CD4-positive, alpha-beta memory T cell (primary cell): ENCODE measurements around the gene PTPRN. TPM values are rescaled to one million over a fixed set of nuclear protein-coding genes. Genes with fewer than 3 reads are reported as not detected.

Experiments
- CTCF ChIA-PET: fragments of 350-600 bp; sonication (Branson Sonifier 250); formaldehyde crosslinking; loops from one replicate; lab custom pipeline; 2021; ENCODE audit warnings: inconsistent platforms; ENCODE audit not compliant: partially characterized antibody; lab: Charles Lee
- POLR2A ChIA-PET: fragments of 350-600 bp; sonication (Branson Sonifier 250); formaldehyde crosslinking; loops from one replicate; lab custom pipeline; 2021; ENCODE audit not compliant: partially characterized antibody; lab: Charles Lee
- DNase-seq, 5 donors: peaks; one replicate each; pipeline versions ENCODE4 v3.0.0 to v3.0.0-alpha.2; 2020 to 2022; ENCODE audit warnings: mixed read lengths in 1 of 5
- H3K27ac ChIP-seq: one replicate; pipeline ENCODE4 v1.7.0; 2013; ENCODE audit warnings: low read depth, low read length
- H3K27me3 ChIP-seq: 2 replicates; pipeline ENCODE4 v1.7.0; 2013; ENCODE audit warnings: mild to moderate bottlenecking, low read length, moderate library complexity; ENCODE audit not compliant: insufficient read depth
- H3K36me3 ChIP-seq: 2 replicates; pipeline ENCODE4 v1.7.0; 2013; ENCODE audit warnings: mild to moderate bottlenecking, low read length, moderate library complexity; ENCODE audit not compliant: insufficient read depth
- H3K4me1 ChIP-seq: 2 replicates; pipeline ENCODE4 v1.7.0; 2013; ENCODE audit warnings: mild to moderate bottlenecking, low read length, moderate library complexity; ENCODE audit not compliant: insufficient read depth
- H3K4me3 ChIP-seq, 2 donors: one replicate each; pipeline ENCODE4 v1.7.0; 2013; ENCODE audit warnings: low read length in 2 of 2, mild to moderate bottlenecking in 1 of 2
- H3K9me3 ChIP-seq, 2 donors: one replicate each; pipeline ENCODE4 v1.7.0; 2013; ENCODE audit warnings: low read length in 2 of 2, control low read depth in 1 of 2; ENCODE audit not compliant: control insufficient read depth in 1 of 2
- H3K27ac Mint-ChIP-seq, 7 donors: one replicate each; pipeline ENCODE4 v1.8.0; 2020 to 2021; ENCODE audit warnings: mixed read lengths in 7 of 7, mild to moderate bottlenecking in 6 of 7, inconsistent platforms in 3 of 7, moderate library complexity in 3 of 7
- H3K27me3 Mint-ChIP-seq, 2 donors: one replicate each; pipeline ENCODE4 v1.8.0; 2020 to 2021; ENCODE audit warnings: mixed read lengths in 2 of 2
- H3K36me3 Mint-ChIP-seq, 2 donors: one replicate each; pipeline ENCODE4 v1.8.0; 2020 to 2021; ENCODE audit warnings: mixed read lengths in 2 of 2, inconsistent platforms in 1 of 2, mild to moderate bottlenecking in 1 of 2
- H3K4me1 Mint-ChIP-seq, 4 donors: one replicate each; pipeline ENCODE4 v1.8.0; 2020 to 2021; ENCODE audit warnings: mixed read lengths in 4 of 4, mild to moderate bottlenecking in 1 of 4
- H3K4me3 Mint-ChIP-seq, 8 donors: one replicate each; pipeline ENCODE4 v1.8.0; 2020 to 2021; ENCODE audit warnings: mixed read lengths in 8 of 8, mild to moderate bottlenecking in 7 of 8, moderate library complexity in 6 of 8, inconsistent platforms in 3 of 8
- H3K9me3 Mint-ChIP-seq, 8 donors: one replicate each; pipeline ENCODE4 v1.8.0; 2020 to 2021; ENCODE audit warnings: mixed read lengths in 8 of 8, mild to moderate bottlenecking in 5 of 8, inconsistent platforms in 3 of 8, moderate library complexity in 1 of 8
- intact Hi-C: fragments of 100-400 bp; cut with micrococcal nuclease; formaldehyde crosslinking; loops from one replicate; pipeline ENCODE4 v1.15.1; 2023
- polyA plus RNA-seq, 2 donors: library from polyadenylated mRNA; unstranded; fragments of 300-500 nt; fragmentation: Illumina TruSeq; gene quantifications; one replicate each; pipeline ENCODE4 v1.2.3, GENCODE V29; 2021
- total RNA-seq, 2 experiments: library from RNA; stranded (reverse); gene quantifications; one replicate each; pipeline ENCODE4 v1.2.3, GENCODE V29; 2021

The PTPRN gene
- total and polyA plus RNA-seq, 4 experiments from 2014 or later, result 0.31 TPM; not detected in 3

DNA sequence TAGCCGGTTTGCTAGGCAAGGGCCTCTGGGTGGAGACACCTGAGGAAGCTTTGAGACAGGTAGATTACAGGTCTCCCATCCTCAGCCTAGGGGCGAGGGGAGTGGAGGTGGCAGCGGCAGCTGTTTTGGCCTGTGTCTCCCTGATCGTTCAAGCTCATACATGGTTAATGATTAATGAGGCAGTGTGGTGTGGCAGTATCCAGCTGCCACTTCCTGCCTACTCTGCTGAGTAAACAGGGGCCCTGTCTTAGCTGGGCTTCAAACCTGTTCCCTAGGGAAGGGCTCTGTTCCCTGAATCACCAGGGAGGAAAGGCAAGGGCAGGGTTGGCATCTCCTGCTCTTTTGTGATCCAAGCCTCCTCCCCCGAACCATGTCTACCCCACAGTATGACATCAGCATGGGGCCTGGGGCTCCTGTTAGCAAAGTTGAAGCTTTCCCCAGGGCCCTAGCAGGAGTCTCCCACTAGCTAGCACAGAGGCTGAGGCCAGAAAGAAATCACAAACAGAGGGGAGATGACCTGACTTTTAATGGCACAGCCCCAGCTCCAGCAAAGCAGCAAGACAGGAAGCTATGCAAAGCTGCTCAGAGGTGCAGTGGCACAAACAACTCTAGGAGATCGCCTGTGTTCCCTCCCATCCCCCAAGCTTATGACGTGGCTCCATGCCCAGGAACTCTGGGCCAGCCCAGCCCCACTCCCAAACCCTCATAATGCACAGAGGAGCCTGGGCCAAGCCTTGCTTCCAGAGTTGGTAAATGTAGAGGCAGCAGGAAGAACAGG, 59.8 kb downstream of the PTPRN start:
- peak; percentile 55 to 65 (median 61) for DNase-seq
- Histone ChIP-seq H3K9me3 (no peaks in the 10 kb centered on the region), H3K36me3 (peaks cover 22% of the 10 kb centered on the region), H3K4me3 (peak overlapping the region; percentile 26 to 65), H3K27ac (peak overlapping the region; percentile 87), H3K4me1 (peaks cover 76% of the 10 kb centered on the region), H3K27me3 (no peaks in the 10 kb centered on the region)
- intact Hi-C loops, result no loop called here
- H3K27ac Mint-ChIP-seq, result peak overlapping the region; percentile 93 to 99 (median 96)
- ChIA-PET POLR2A (interaction anchor here (0.6 to 12.0 kb wide), 22 partner anchors 9 to 963 kb away, joined by 3 to 684 read pairs (median 8); partner anchors contain the start of genes ABCB6, ANKZF1, ATG9A and BCS1L), CTCF (interaction anchor here (0.7 to 12.8 kb wide), 15 partner anchors 9 to 90 kb away, joined by 3 to 150 read pairs (median 7); partner anchors contain the start of genes ANKZF1, ATG9A, DNAJB2 and SLC23A3)
- H3K27me3 Mint-ChIP-seq, result no peaks in the 10 kb centered on the region
- H3K4me3 Mint-ChIP-seq, result peak overlapping the region; percentile 85 to 99 (median 94)
- peaks cover 53 to 91% (median 69%) of the 10 kb centered on the region in 4 donors for H3K4me1 Mint-ChIP-seq
- peaks cover 45 to 63% of the 10 kb centered on the region in 2 donors for H3K36me3 Mint-ChIP-seq
- peaks cover 0 to 1% (median 0%) of the 10 kb centered on the region in 8 donors for H3K9me3 Mint-ChIP-seq

- intact Hi-C loops, result no loop called here
- H3K36me3 Mint-ChIP-seq, result peaks cover 45 to 63% of the 10 kb centered on the region in 2 donors
- Histone ChIP-seq H3K27ac (peak overlapping the region; percentile 87), H3K4me1 (peaks cover 80% of the 10 kb centered on the region), H3K27me3 (no peaks in the 10 kb centered on the region), H3K9me3 (no peaks in the 10 kb centered on the region), H3K36me3 (peaks cover 22% of the 10 kb centered on the region), H3K4me3 (peak overlapping the region; percentile 26 to 65)
- ChIA-PET POLR2A (interaction anchor here (1.0 to 12.0 kb wide), 18 partner anchors 9 to 590 kb away, joined by 3 to 684 read pairs (median 14); partner anchors contain the start of genes ABCB6, ANKZF1, ATG9A and BCS1L), CTCF (interaction anchor here (1.0 to 12.8 kb wide), 13 partner anchors 9 to 90 kb away, joined by 3 to 150 read pairs (median 8); partner anchors contain the start of genes ANKZF1, ATG9A, DNAJB2 and SLC23A3)
- no peak for DNase-seq
- peaks cover 0 to 1% (median 0%) of the 10 kb centered on the region in 8 donors for H3K9me3 Mint-ChIP-seq
- H3K27me3 Mint-ChIP-seq, result no peaks in the 10 kb centered on the region
- H3K27ac Mint-ChIP-seq, result peak overlapping the region; percentile 93 to 99 (median 96)
- peaks cover 56 to 94% (median 71%) of the 10 kb centered on the region in 4 donors for H3K4me1 Mint-ChIP-seq
- peak overlapping the region; percentile 85 to 99 (median 94) for H3K4me3 Mint-ChIP-seq
Measured at GRCh38 chr2:219248845-219249202, 60.4 kb downstream of the PTPRN start.

DNA sequence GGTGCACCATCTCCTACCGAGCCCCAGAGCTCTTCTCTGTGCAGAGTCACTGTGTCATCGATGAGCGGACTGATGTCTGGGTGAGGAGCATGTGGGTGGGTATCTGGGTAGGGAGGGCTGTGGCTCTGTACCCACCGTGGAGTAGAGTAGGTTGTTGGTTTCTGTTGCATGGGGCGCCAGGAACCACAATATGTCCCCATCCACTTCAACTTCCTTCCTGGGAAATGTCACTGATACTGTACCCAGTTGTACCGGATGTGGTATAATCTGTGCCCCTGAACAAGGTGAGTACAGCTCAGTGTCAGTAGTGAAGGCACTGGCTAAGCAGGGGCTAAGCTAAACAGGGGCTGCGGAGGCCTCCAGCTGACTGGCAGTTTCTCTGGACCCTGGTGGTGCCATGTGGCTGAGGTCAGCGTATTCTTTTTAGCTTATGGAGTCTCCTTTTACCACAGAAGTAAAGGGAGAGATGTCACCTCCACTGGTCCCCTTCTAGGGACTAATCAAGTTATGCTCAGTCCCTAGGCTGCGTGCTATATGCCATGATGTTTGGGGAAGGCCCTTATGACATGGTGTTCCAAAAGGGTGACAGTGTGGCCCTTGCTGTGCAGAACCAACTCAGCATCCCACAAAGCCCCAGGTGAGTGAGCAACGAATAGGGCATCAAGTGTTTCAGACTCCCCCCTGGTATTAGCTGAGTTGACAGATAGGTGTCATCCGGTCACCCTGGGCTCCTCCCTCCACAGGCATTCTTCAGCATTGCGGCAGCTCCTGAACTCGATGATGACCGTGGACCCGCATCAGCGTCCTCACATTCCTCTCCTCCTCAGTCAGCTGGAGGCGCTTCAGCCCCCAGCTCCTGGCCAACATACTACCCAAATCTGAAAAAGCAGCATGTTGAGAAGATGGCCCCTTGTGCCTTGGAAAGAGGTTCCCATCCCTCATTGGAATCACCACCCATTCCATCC, 61.2 kb downstream of the PTPRN start:
- intact Hi-C loops, result no loop called here
- POLR2A ChIA-PET, result interaction anchor here (1.1 to 12.0 kb wide), 15 partner anchors 16 to 842 kb away, joined by 3 to 684 read pairs (median 17); partner anchors contain the start of genes ABCB6, ANKZF1, ATG9A and CNPPD1
- Histone ChIP-seq H3K4me3 (peak overlapping the region; percentile 26 to 65), H3K27ac (peak overlapping the region; percentile 87), H3K4me1 (peaks cover 80% of the 10 kb centered on the region), H3K36me3 (peaks cover 22% of the 10 kb centered on the region), H3K9me3 (no peaks in the 10 kb centered on the region), H3K27me3 (no peaks in the 10 kb centered on the region)
- peak; percentile 80 to 90 (median 85) for DNase-seq
- CTCF ChIA-PET, result interaction anchor here (1.4 to 12.8 kb wide), 8 partner anchors 10 to 77 kb away, joined by 3 to 150 read pairs (median 9); partner anchors contain the start of genes DNAJB2 and SLC23A3
- H3K4me3 Mint-ChIP-seq, result peak overlapping the region; percentile 83 to 99 (median 88)
- H3K36me3 Mint-ChIP-seq, result peaks cover 45 to 56% of the 10 kb centered on the region in 2 donors
- H3K9me3 Mint-ChIP-seq, result peaks cover 0 to 1% (median 0%) of the 10 kb centered on the region in 8 donors
- no peaks in the 10 kb centered on the region for H3K27me3 Mint-ChIP-seq
- peak overlapping the region; percentile 93 to 99 (median 98) for H3K27ac Mint-ChIP-seq
- H3K4me1 Mint-ChIP-seq, result peaks cover 56 to 94% (median 72%) of the 10 kb centered on the region in 4 donors

DNA sequence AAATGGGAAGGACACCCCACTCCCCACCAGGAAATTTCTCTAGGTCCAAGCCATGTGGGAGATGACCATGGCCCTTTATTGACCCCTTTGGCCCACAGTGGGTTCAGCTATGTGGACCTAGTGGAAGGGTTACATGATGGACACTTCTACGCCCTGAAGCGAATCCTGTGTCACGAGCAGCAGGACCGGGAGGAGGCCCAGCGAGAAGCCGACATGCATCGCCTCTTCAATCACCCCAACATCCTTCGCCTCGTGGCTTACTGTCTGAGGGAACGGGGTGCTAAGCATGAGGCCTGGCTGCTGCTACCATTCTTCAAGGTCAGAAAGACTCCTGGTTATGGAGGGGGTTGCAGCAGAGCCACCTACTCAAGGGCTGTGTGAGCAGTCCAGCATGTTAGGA, 62.6 kb downstream of the PTPRN start:
- H3K27ac Mint-ChIP-seq, result peak overlapping the region; percentile 96 to 99 (median 99)
- ChIA-PET CTCF (interaction anchor here (0.9 to 12.8 kb wide), 8 partner anchors 8 to 88 kb away, joined by 3 to 150 read pairs (median 10); partner anchors contain the start of genes ANKZF1 and ATG9A), POLR2A (interaction anchor here (0.6 to 12.0 kb wide), 9 partner anchors 7 to 529 kb away, joined by 3 to 684 read pairs (median 28); partner anchors contain the start of genes ABCB6, ANKZF1, ATG9A and CNPPD1)
- peaks cover 17% of the 10 kb centered on the region for H3K36me3 ChIP-seq
- no peaks in the 10 kb centered on the region for H3K9me3 ChIP-seq
- no peak for DNase-seq
- intact Hi-C loops, result no loop called here
- H3K27me3 Mint-ChIP-seq, result no peaks in the 10 kb centered on the region
- H3K4me1 ChIP-seq, result peaks cover 71% of the 10 kb centered on the region
- no peaks in the 10 kb centered on the region for H3K27me3 ChIP-seq
- peak overlapping the region in 1 of 2 donors; percentile 45 for H3K4me3 ChIP-seq
- H3K4me3 Mint-ChIP-seq, result peak overlapping the region; percentile 10 to 99 (median 88)
- H3K36me3 Mint-ChIP-seq, result peaks cover 37 to 42% of the 10 kb centered on the region in 2 donors
- H3K4me1 Mint-ChIP-seq, result peaks cover 48 to 90% (median 68%) of the 10 kb centered on the region in 4 donors
- H3K9me3 Mint-ChIP-seq, result no peaks in the 10 kb centered on the region
- peak overlapping the region; percentile 94 for H3K27ac ChIP-seq

DNA sequence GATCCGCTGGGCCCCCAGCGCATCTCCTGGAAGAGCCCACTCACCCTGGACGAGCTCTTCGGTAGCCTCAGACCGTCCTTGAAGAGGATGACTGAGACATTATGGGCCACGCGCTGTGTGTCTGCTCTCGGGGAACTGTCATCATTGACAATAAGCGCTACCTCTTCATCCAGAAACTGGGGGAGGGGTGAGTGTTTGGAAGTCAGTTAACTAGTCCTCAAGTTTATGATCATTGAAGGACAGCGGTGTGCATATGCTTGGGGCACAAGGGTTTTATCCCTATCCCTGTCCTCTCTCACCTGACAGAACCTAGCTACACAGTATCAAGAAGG, 63.3 kb downstream of the PTPRN start:
- H3K36me3 Mint-ChIP-seq, result peaks cover 30 to 35% of the 10 kb centered on the region in 2 donors
- H3K4me1 ChIP-seq, result peaks cover 64% of the 10 kb centered on the region
- ChIA-PET CTCF (interaction anchor here (0.9 to 12.8 kb wide), 12 partner anchors 9 to 87 kb away, joined by 3 to 150 read pairs (median 7); partner anchors contain the start of genes ABCB6, ANKZF1 and ATG9A), POLR2A (interaction anchor here (0.6 to 12.0 kb wide), 13 partner anchors 8 to 575 kb away, joined by 3 to 684 read pairs (median 8); partner anchors contain the start of genes ABCB6, ANKZF1, ATG9A and CNPPD1)
- peak overlapping the region; percentile 45 to 97 for H3K4me3 ChIP-seq
- H3K27me3 Mint-ChIP-seq, result no peaks in the 10 kb centered on the region
- no peaks in the 10 kb centered on the region for H3K27me3 ChIP-seq
- intact Hi-C loops, result loop anchor here (1.0 kb wide), 3 partner anchors 7 to 68 kb away; partner anchors contain the start of genes ANKZF1, ATG9A, RETREG2 and TUBA4A
- H3K9me3 ChIP-seq, result no peaks in the 10 kb centered on the region
- H3K9me3 Mint-ChIP-seq, result no peaks in the 10 kb centered on the region
- peak overlapping the region; percentile 85 to 99 (median 94) for H3K4me3 Mint-ChIP-seq
- peaks cover 43 to 86% (median 62%) of the 10 kb centered on the region in 4 donors for H3K4me1 Mint-ChIP-seq
- peak overlapping the region; percentile 96 to 99 (median 99) for H3K27ac Mint-ChIP-seq
- DNase-seq, result peak in 1 of 5 donors; percentile 43
- H3K36me3 ChIP-seq, result peaks cover 10% of the 10 kb centered on the region
- peak overlapping the region; percentile 94 for H3K27ac ChIP-seq
